Peyer's patch (tissue), 4 donors: ENCODE results near the gene SYNCRIP.

Experiments
- CTCF ChIP-seq, 6 experiments: fragments of 450-650 bp in 4 of 6; fragments of 200-600 bp in 2 of 6; sonication (generic) in 1 of 6; IDR thresholded peaks; one replicate each; pipeline ENCODE4 v1.5.1; 2017 to 2019; ENCODE audit warnings: antibody characterized with exemption in 6 of 6, mild to moderate bottlenecking in 3 of 6, moderate library complexity in 1 of 6
- POLR2A ChIP-seq, 2 donors: fragments of 450-650 bp; IDR thresholded peaks; one replicate each; pipeline ENCODE4 v1.5.1; 2017; ENCODE audit warnings: antibody characterized with exemption in 2 of 2, mild to moderate bottlenecking in 2 of 2, moderate library complexity in 2 of 2

DNA sequence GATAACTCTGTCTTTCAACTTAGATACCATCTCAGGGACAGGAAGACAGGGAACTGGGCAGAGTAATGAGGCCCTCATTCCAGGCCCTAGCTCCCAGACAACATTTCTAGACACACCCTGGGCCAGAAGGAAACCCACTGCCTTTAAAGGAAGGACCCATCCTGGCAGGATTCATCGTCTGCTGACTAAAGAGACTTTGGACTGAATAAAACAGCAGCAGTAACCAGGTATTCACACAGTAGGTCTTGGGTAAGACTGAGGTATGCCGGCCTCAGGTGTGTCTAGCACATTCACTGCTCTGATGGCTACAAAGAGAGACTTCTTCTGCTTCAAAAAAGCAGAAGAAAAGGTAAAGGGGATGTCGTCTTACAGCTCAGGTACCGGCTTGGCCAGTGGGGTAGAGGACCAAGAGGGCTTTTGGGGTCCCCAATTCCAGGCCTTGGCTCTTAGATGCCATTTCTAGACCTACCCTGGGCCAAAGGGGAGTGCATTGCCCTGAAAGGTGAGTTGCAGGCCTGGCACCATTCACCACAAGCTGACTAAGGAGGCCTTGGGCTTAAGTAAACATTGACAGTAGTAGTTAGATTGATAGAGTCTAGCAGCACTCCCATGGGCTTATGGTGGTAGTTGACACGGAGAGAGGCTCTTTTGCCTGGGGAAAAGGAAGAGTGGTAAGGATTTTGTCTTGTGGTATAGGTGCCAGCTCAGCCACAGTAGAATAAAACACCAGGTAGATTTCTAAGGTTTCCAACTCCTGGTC is 62.4 kb downstream of the SYNCRIP start:
- TF ChIP-seq CTCF (IDR thresholded peaks at IDR 0.05), result no peak
- TF ChIP-seq POLR2A (IDR thresholded peaks at IDR 0.05), result no peak
